Measurements from ENCODE around the gene PCTP.

The PCTP gene

GRCh38 chr17:55720919-55721836 lies 29.7 kb upstream of the PCTP start:
- TF ChIP-seq FOXM1 (IDR thresholded peaks at IDR 0.05; ENCODE audit: borderline replicate concordance, low read depth) (no peak), CREB1 (IDR thresholded peaks at IDR 0.05; ENCODE audit: low read depth) (no peak), TCF12 (IDR thresholded peaks at IDR 0.05; ENCODE audit: low read depth) (no peak), REST (IDR thresholded peaks at IDR 0.05; ENCODE audit: low read depth) (no peak), MAX (IDR thresholded peaks at IDR 0.05) (no peak), EGR1 (IDR thresholded peaks at IDR 0.05) (no peak), NFIC (IDR thresholded peaks at IDR 0.05) (no peak), TAF1 (IDR thresholded peaks at IDR 0.05; ENCODE audit: low read depth) (no peak), EP300 (IDR thresholded peaks at IDR 0.05; ENCODE audit: borderline replicate concordance) (no peak), USF1 (IDR thresholded peaks at IDR 0.05) (no peak), YY1 (IDR thresholded peaks at IDR 0.05; ENCODE audit: low read depth) (no peak)

- TF ChIP-seq CREB1 (IDR thresholded peaks at IDR 0.05; ENCODE audit: low read depth) (no peak), YY1 (IDR thresholded peaks at IDR 0.05; ENCODE audit: low read depth) (no peak), REST (IDR thresholded peaks at IDR 0.05; ENCODE audit: low read depth) (no peak), TEAD4 (IDR thresholded peaks at IDR 0.05) (no peak), USF1 (IDR thresholded peaks at IDR 0.05) (no peak), EP300 (IDR thresholded peaks at IDR 0.05; ENCODE audit: borderline replicate concordance) (no peak), NFIC (IDR thresholded peaks at IDR 0.05) (no peak), TCF12 (IDR thresholded peaks at IDR 0.05; ENCODE audit: low read depth) (no peak), TAF1 (IDR thresholded peaks at IDR 0.05; ENCODE audit: low read depth) (no peak), ZBTB7A (IDR thresholded peaks at IDR 0.05; ENCODE audit: low read depth) (no peak), EGR1 (IDR thresholded peaks at IDR 0.05) (no peak), FOXM1 (IDR thresholded peaks at IDR 0.05; ENCODE audit: borderline replicate concordance, low read depth) (no peak)
Measured at GRCh38 chr17:55722016-55722736, 28.7 kb upstream of the PCTP start.

- TF ChIP-seq MAX (IDR thresholded peaks at IDR 0.05) (no peak), ZBTB7A (IDR thresholded peaks at IDR 0.05; ENCODE audit: low read depth) (no peak), USF1 (IDR thresholded peaks at IDR 0.05) (no peak), REST (IDR thresholded peaks at IDR 0.05; ENCODE audit: low read depth) (no peak), FOXM1 (IDR thresholded peaks at IDR 0.05; ENCODE audit: borderline replicate concordance, low read depth) (no peak), RAD21 (IDR thresholded peaks at IDR 0.05; ENCODE audit: low read depth) (no peak)
Measured at GRCh38 chr17:55722742-55723487, 27.9 kb upstream of the PCTP start, which contains the start of gene TMEM100. TMEM100 (minus strand) TSS chr17:55722864; CDS start chr17:55721070, 1,794 bp downstream.
